Heart left ventricle (tissue), 16 donors: Measurements from ENCODE around the gene ERN1. TPM values are rescaled to one million over a fixed set of nuclear protein-coding genes. Genes with fewer than 3 reads are reported as not detected.

Source experiments
- ATAC-seq, 4 donors: fragments of 200-7000 bp; cut with Tn5 transposase; one replicate each; pipeline ENCODE4 v1.9.1; 2020 to 2022; ENCODE audit warnings: moderate library complexity in 4 of 4, mild to moderate bottlenecking in 3 of 4, moderate number of reproducible peaks in 1 of 4
- DNase-seq, 5 donors: peaks; one replicate each; pipeline ENCODE4 v3.0.0-alpha.2; 2020
- H3K27ac ChIP-seq, 12 donors: fragments of 200-600 bp; sonication (generic) in 4 of 12; one replicate each; pipeline versions ENCODE4 v1.5.0 to v1.8.0; 2016 to 2022; ENCODE audit warnings: mild to moderate bottlenecking in 2 of 12
- H3K27me3 ChIP-seq, 9 donors: fragments of 200-600 bp; sonication (generic) in 2 of 9; one replicate each; pipeline versions ENCODE4 v1.5.1 to v1.8.0; 2016 to 2022; ENCODE audit warnings: mild to moderate bottlenecking in 3 of 9
- H3K36me3 ChIP-seq, 9 donors: fragments of 200-600 bp; sonication (generic) in 2 of 9; one replicate each; pipeline versions ENCODE4 v1.5.0 to v1.8.0; 2018 to 2022; ENCODE audit warnings: mild to moderate bottlenecking in 2 of 9
- H3K4me1 ChIP-seq, 12 donors: fragments of 200-600 bp; sonication (generic) in 4 of 12; one replicate each; pipeline versions ENCODE4 v1.5.0 to v1.8.0; 2016 to 2022; ENCODE audit warnings: mild to moderate bottlenecking in 3 of 12
- H3K4me3 ChIP-seq, 12 donors: fragments of 200-600 bp; sonication (generic) in 4 of 12; one replicate each; pipeline versions ENCODE4 v1.5.0 to v1.8.0; 2017 to 2022; ENCODE audit warnings: mild to moderate bottlenecking in 9 of 12, moderate library complexity in 4 of 12
- H3K9me3 ChIP-seq, 12 donors: fragments of 200-600 bp; sonication (generic) in 4 of 12; one replicate each; pipeline versions ENCODE4 v1.5.0 to v1.8.0; 2016 to 2022; ENCODE audit warnings: mild to moderate bottlenecking in 1 of 12
- POLR2A ChIP-seq, 2 donors: fragments of 450-650 bp; IDR thresholded peaks; one replicate each; pipeline ENCODE4 v1.6.1; 2017; ENCODE audit warnings: antibody characterized with exemption in 2 of 2, mild to moderate bottlenecking in 2 of 2, moderate library complexity in 2 of 2
- WGBS, 4 donors: extraction: QIAGEN DNeasy Blood & Tissue Kit in 2 of 4; methylation state at CpG; one replicate each; pipeline versions ENCODE4 v1.1.5 to v1.1.7; 2013 to 2018; 5-methylcytosine and 5-hydroxymethylcytosine counted together
- intact Hi-C, 10 donors: fragments of 100-400 bp; cut with DNase I; formaldehyde crosslinking; loops; one replicate each; pipeline versions ENCODE4 v1.11.1 to v1.14.2; 2022
- polyA plus RNA-seq, 2 donors: library from polyadenylated mRNA; stranded (reverse); fragments of 200-250 nt; gene quantifications; one replicate each; pipeline ENCODE4 v1.2.3, GENCODE V29; 2013
- total RNA-seq, 9 donors: library from RNA; depleted of rRNA in 2 of 9; stranded (reverse); fragments of >200 nt in 2 of 9; fragmentation: NEBNext Ultra II Directional in 3 of 9; extraction: Animal tissue kit (Norgen Biotek cat#: 25700) in 3 of 9; gene quantifications; one replicate each; pipeline versions ENCODE4 v1.1.0 to v1.2.4, GENCODE V29; 2016 to 2023
- TF ChIP-seq, protein P1 (sequence below), 12 donors: fragments of 200-600 bp; sonication (generic) in 4 of 12; IDR thresholded peaks; one replicate each; pipeline versions ENCODE4 v1.5.0 to v1.8.0; 2018 to 2022; ENCODE audit warnings: antibody characterized with exemption in 12 of 12, mild to moderate bottlenecking in 5 of 12
- donor health status: ischemic (EF 13 %, LVEDD 7.1; RV severe dilation, severe dysfunction).
- donor health status: healthy with polysubstance abuse.
- donor health status: DM: no; HTN: yes; CAD: no.
- donor health status: DM: no; HTN: no; CAD: no.
- donor health status: ischemic (EF 25% LVEDD 6.9; RV normal size, moderate dysfunction).
- donor health status: ischemic (EF 25% LVEDD 5.7; RV mildly dilated, moderate dysfunction).
- donor health status: healthy.
- donor health status: DM: yes; HTN: yes; CAD: no.
- donor health status: ischemic (EF 35%, LVEDD 5.7; RV mildly dilated, moderate dysfunction).
- donor health status: nonischemic (EF 11% LVEDD 7.7; RV severe dilation, severe dysfunction).
- donor health status: DM: yes; HTN: yes; CAD: no.
- donor health status: PGD.
- donor health status: ischemic (EF 29% LVEDD 5.4; RV normal size, mild dysfunction).
- donor health status: nonischemic (EF 23%, LVEDD 6.1; RV moderate dilation, normal function).

The ERN1 gene
- total and polyA plus RNA-seq, 11 donors = 1.5 to 18.7 (median 7.4) TPM

DNA sequence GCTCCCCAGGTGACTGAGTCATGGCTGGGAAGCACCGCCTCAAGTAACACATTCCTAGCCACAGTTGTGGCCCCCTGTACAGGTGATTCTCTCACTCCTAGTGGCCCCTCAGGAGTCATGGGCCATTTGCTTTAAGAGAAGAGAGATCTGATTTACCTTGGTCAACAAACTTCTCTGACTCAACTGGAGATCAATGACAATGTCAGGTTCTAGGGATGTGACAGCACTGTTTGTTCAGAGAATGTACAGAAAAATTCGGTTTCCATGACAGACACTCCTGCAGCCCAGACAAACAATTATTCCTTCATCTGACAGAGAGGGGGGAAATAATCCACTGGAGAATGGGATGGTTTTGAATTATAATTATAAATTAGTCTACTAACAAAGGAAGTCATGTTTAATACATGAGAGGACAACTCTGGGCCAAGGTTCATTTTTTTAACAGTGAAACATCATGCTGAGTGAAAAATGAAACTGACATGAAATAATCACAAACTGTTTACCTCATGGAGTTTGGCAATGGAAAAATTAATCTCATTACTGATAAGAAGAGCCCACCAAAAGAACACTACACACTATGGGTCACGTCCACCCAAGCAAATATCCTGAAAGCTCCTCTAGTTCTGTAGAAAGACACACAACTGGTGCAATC, 9.7 kb downstream of the ERN1 start:
- peaks cover 7 to 64% (median 23%) of the 10 kb centered on the region in 12 donors for H3K4me1 ChIP-seq
- peaks cover 0 to 3% (median 0%) of the 10 kb centered on the region in 9 donors for H3K36me3 ChIP-seq
- DNase-seq (no peak), ATAC-seq (no peak)
- peak overlapping the region in 1 of 12 donors; percentile 77 for H3K27ac ChIP-seq
- no peak overlapping the region for H3K4me3 ChIP-seq
- WGBS, 4 donors = 67 to 75% (median 74%) methylated on average over 3 of the region's 3 CpGs
- TF ChIP-seq POLR2A (IDR thresholded peaks at IDR 0.05) = no peak
- TF ChIP-seq, protein P1, sequence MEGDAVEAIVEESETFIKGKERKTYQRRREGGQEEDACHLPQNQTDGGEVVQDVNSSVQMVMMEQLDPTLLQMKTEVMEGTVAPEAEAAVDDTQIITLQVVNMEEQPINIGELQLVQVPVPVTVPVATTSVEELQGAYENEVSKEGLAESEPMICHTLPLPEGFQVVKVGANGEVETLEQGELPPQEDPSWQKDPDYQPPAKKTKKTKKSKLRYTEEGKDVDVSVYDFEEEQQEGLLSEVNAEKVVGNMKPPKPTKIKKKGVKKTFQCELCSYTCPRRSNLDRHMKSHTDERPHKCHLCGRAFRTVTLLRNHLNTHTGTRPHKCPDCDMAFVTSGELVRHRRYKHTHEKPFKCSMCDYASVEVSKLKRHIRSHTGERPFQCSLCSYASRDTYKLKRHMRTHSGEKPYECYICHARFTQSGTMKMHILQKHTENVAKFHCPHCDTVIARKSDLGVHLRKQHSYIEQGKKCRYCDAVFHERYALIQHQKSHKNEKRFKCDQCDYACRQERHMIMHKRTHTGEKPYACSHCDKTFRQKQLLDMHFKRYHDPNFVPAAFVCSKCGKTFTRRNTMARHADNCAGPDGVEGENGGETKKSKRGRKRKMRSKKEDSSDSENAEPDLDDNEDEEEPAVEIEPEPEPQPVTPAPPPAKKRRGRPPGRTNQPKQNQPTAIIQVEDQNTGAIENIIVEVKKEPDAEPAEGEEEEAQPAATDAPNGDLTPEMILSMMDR (IDR thresholded peaks at IDR 0.05) = no peak
- intact Hi-C loops = loop anchor here in 4 of 10 donors (5.0 kb wide), 3 partner anchors 33 to 78 kb away; no protein-coding TSS in a partner anchor
- H3K27me3 ChIP-seq = no peaks in the 10 kb centered on the region
- no peaks in the 10 kb centered on the region for H3K9me3 ChIP-seq

DNA sequence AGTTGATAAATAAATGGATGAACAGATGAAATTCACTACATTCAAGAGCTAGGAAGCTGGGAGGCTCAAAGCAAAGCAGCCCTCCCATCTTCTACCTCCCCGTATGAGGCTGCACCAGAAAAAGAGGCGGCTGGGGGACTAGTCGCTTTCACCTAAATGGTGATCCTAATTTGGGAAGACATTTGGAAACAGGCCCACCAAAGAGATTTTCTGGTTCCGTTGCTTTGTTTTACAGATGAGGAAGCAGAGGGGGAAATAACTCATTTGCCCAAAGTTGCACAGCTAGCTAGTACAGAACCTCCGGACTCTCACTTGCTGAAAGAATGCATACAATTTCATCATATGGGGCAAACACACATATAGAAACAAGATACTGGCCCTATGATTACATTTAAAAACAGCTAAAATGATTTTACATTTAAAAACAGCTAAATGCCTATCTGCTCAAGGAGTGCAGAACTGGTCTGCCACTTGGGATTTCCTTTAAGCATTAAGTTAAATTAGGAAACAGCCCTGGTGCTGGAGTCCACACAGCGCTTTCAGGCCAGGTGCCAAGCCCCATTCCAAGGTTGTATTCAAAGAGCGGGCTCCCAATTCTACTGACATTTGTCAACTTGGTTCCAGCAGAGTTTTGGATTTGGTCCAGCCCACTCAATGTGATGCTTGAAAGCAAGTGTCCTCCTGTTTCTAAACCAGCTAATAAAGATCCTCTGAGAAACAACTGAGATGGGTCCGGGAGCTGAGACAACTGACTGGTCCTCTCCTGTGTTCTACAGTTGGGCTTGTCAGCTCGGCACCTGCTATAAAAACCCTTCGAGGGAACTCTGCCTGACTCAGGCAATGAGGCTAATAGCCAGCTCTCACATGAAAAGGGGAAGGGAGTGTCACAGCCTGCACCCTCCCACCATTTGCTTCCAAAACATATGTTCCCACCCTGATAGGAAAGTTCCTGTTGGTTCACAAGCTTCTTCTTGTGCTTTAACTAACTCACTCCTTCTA, 11.7 kb downstream of the ERN1 start:
- DNase-seq (peak in 4 of 5 donors; percentile 29 to 55 (median 37)), ATAC-seq (peak; percentile 64 to 83 (median 80))
- peak overlapping the region in 1 of 12 donors; percentile 12 for H3K4me3 ChIP-seq
- peaks cover 7 to 68% (median 23%) of the 10 kb centered on the region in 12 donors for H3K4me1 ChIP-seq
- TF ChIP-seq, protein P1 (IDR thresholded peaks at IDR 0.05) = no peak
- TF ChIP-seq POLR2A (IDR thresholded peaks at IDR 0.05) = no peak
- H3K9me3 ChIP-seq = no peaks in the 10 kb centered on the region
- peak overlapping the region in 8 of 12 donors; percentile 8 to 65 (median 22) for H3K27ac ChIP-seq
- H3K27me3 ChIP-seq = no peaks in the 10 kb centered on the region
- peaks cover 0 to 3% (median 0%) of the 10 kb centered on the region in 9 donors for H3K36me3 ChIP-seq
- intact Hi-C loops = loop anchor here in 1 of 10 donors (5.0 kb wide), 1 partner anchor 81 kb away; no protein-coding TSS in a partner anchor
- WGBS, 4 donors = 26 to 38% (median 31%) methylated on average over 10 of the region's 10 CpGs

GRCh38 chr17:64115822-64116534, 14.0 kb downstream of the ERN1 start:
- H3K27ac ChIP-seq = peak overlapping the region in 1 of 12 donors; percentile 40
- TF ChIP-seq, protein P1 (IDR thresholded peaks at IDR 0.05) = no peak
- TF ChIP-seq POLR2A (IDR thresholded peaks at IDR 0.05) = no peak
- 77 to 84% (median 80%) methylated on average over 7 of the region's 7 CpGs for WGBS, 4 donors
- no peak overlapping the region for H3K4me3 ChIP-seq
- ATAC-seq (peak in 2 of 4 donors; percentile 38 to 67), DNase-seq (no peak)
- no peaks in the 10 kb centered on the region for H3K36me3 ChIP-seq
- no peaks in the 10 kb centered on the region for H3K27me3 ChIP-seq
- peaks cover 7 to 75% (median 20%) of the 10 kb centered on the region in 12 donors for H3K4me1 ChIP-seq
- intact Hi-C loops = loop anchor here in 1 of 10 donors (5.0 kb wide), 1 partner anchor 79 kb away; no protein-coding TSS in a partner anchor
- no peaks in the 10 kb centered on the region for H3K9me3 ChIP-seq
